Lower leg skin (tissue), 4 donors: Measurements from ENCODE around the gene HOXD11. TPM values are rescaled to one million over a fixed set of nuclear protein-coding genes. Genes with fewer than 3 reads are reported as not detected.
A peak's percentile ranks its signal among the peaks of the same experiment; 100 is the strongest.

Experiments used
- DNase-seq, 2 donors: peaks; one replicate each; pipeline ENCODE4 v3.0.0-alpha.2; 2019; ENCODE audit warnings: low spot score in 2 of 2
- H3K4me3 ChIP-seq: fragments of 200-600 bp; sonication (generic); 2 replicates; pipeline ENCODE4 v1.5.1; 2017; ENCODE audit warnings: mild to moderate bottlenecking, low read depth; ENCODE audit not compliant: poor library complexity, severe bottlenecking
- CTCF ChIP-seq, 3 donors: fragments of 450-650 bp; IDR thresholded peaks; one replicate each; pipeline ENCODE4 v1.5.1; 2016; ENCODE audit warnings: antibody characterized with exemption in 3 of 3, mild to moderate bottlenecking in 3 of 3, moderate library complexity in 2 of 3
- POLR2A ChIP-seq, 2 donors: fragments of 450-650 bp; IDR thresholded peaks; one replicate each; pipeline ENCODE4 v1.6.1; 2016 to 2017; ENCODE audit warnings: antibody characterized with exemption in 2 of 2, mild to moderate bottlenecking in 1 of 2, moderate library complexity in 1 of 2
- WGBS, 2 donors: methylation state at CpG; one replicate each; pipeline ENCODE4 v1.1.5; 2018; 5-methylcytosine and 5-hydroxymethylcytosine counted together
- intact Hi-C: fragments of 100-400 bp; cut with DNase I; formaldehyde crosslinking; loops from one replicate; pipeline ENCODE4 v1.15.0; 2023; ENCODE audit warnings: low total_unique reads
- total RNA-seq, 4 donors: library from RNA; depleted of rRNA; stranded (reverse); fragments of >200 nt; gene quantifications; one replicate each; pipeline ENCODE4 v1.1.0, GENCODE V29; 2016

HOXD11 gene
- total RNA-seq, 4 donors from 2014 or later, result 0.23 TPM; not detected in 3

GRCh38 chr2:176083796-176084261 lies 23.3 kb upstream of the HOXD11 start, which contains the start of gene EVX2:
Gene EVX2, minus strand, starts transcription at chr2:176083962. Its CDS starts 186 bp downstream, at chr2:176083776.
- no peak within 1 kb of the TSS for H3K4me3 ChIP-seq
- peak in 1 of 2 donors; percentile 60 for DNase-seq
- intact Hi-C loops, result no loop called here
- 15 to 17% methylated on average over 27 of the region's 27 CpGs for WGBS, 2 donors
- TF ChIP-seq CTCF (IDR thresholded peaks at IDR 0.05) (no peak), POLR2A (IDR thresholded peaks at IDR 0.05) (no peak)

- H3K4me3 ChIP-seq, result no peak overlapping the region
- intact Hi-C loops, result loop anchor here (5.0 kb wide), 1 partner anchor 397 kb away; no protein-coding TSS in a partner anchor
- 4 to 6% methylated on average over 26 of the region's 26 CpGs for WGBS, 2 donors
- DNase-seq, result peak in 1 of 2 donors; percentile 65
- TF ChIP-seq CTCF (IDR thresholded peaks at IDR 0.05) (no peak), POLR2A (IDR thresholded peaks at IDR 0.05) (no peak)
Observed at GRCh38 chr2:176084611-176085119, 22.4 kb upstream of the HOXD11 start.

GRCh38 chr2:176085120-176085788 lies 21.8 kb upstream of the HOXD11 start:
- no peak overlapping the region for H3K4me3 ChIP-seq
- intact Hi-C loops, result loop anchor here (5.0 kb wide), 1 partner anchor 398 kb away; no protein-coding TSS in a partner anchor
- TF ChIP-seq POLR2A (IDR thresholded peaks at IDR 0.05), result no peak
- TF ChIP-seq CTCF (IDR thresholded peaks at IDR 0.05), result no peak
- 5 to 7% methylated on average over 40 of the region's 40 CpGs for WGBS, 2 donors
- DNase-seq, result peak in 1 of 2 donors; percentile 82

GRCh38 chr2:176085861-176086771 lies 21.0 kb upstream of the HOXD11 start:
- intact Hi-C loops, result loop anchor here (5.0 kb wide), 1 partner anchor 399 kb away; no protein-coding TSS in a partner anchor
- TF ChIP-seq CTCF (IDR thresholded peaks at IDR 0.05) (no peak), POLR2A (IDR thresholded peaks at IDR 0.05) (no peak)
- no peak overlapping the region for H3K4me3 ChIP-seq
- peak in 1 of 2 donors; percentile 84 for DNase-seq
- 5 to 6% methylated on average over 45 to 46 of the region's 46 CpGs for WGBS, 2 donors

- TF ChIP-seq CTCF (IDR thresholded peaks at IDR 0.05) (no peak), POLR2A (IDR thresholded peaks at IDR 0.05) (no peak)
- peak in 1 of 2 donors; percentile 68 for DNase-seq
- WGBS, 2 donors, result 45 to 46% methylated on average over 29 of the region's 29 CpGs
- no peak overlapping the region for H3K4me3 ChIP-seq
- intact Hi-C loops, result loop anchor here (5.0 kb wide), 1 partner anchor 400 kb away; no protein-coding TSS in a partner anchor
Observed at GRCh38 chr2:176087330-176088047, 19.6 kb upstream of the HOXD11 start.
